K562 (cell line): Measurements from ENCODE around the gene ARFGAP1. TPM values are rescaled to one million over a fixed set of nuclear protein-coding genes. Genes with fewer than 3 reads are reported as not detected.

Experiments
- ATAC-seq: fragments of 200-7000 bp; cut with Tn5 transposase; 3 replicates; pipeline ENCODE4 v1.9.1; 2020; ENCODE audit warnings: moderate library complexity
- BruUV-seq: library from RNA; stranded (reverse); fragments of 400-500 nt; replicated peaks from 2 replicates; lab custom pipeline; 2021; lab: Mats Ljungman, UMichigan
- CTCF ChIA-PET: fragments of 300-600 bp; formaldehyde crosslinking; extraction: SDS; loops from one replicate; lab custom pipeline; 2021; ENCODE audit warnings: low intra/inter-chr PET ratio; lab: Yijun Ruan, JAX
- POLR2A ChIA-PET: fragments of 300-600, 350-650 bp; sonication (Branson Sonifier 250); formaldehyde crosslinking; extraction: SDS; loops from one replicate; lab custom pipeline; 2021; ENCODE audit warnings: antibody characterized with exemption, inconsistent platforms; lab: Yijun Ruan, JAX
- DNase-seq, 4 experiments: peaks; one replicate each; pipeline versions ENCODE4 v3.0.0 to v3.0.0-alpha.2; 2011 to 2018; ENCODE audit warnings: low spot score in 3 of 4, mixed read lengths in 3 of 4; ENCODE audit errors: extremely low read depth in 1 of 4
- FAIRE-seq: peaks from 2 replicates; lab custom pipeline; 2011; peaks lifted over from hg19 to GRCh38; lab: Jason Lieb, UNC
- H2AFZ ChIP-seq: 2 replicates; pipeline ENCODE4 v1.6.0; 2011; ENCODE audit warnings: low read depth, low read length, control low read depth, inconsistent platforms
- H3K27ac ChIP-seq: fragments of 200-600 bp; 3 replicates; pipeline ENCODE4 v1.8.0; 2011; ENCODE audit warnings: low read depth, mild to moderate bottlenecking, control low read depth, inconsistent platforms, low read length, moderate library complexity, mixed read lengths; ENCODE audit errors: extremely low read depth
- H3K27me3 ChIP-seq, 2 experiments: fragments of 300-600 bp in 1 of 2; 2 replicates in 1 of 2; 3 replicates in 1 of 2; pipeline versions ENCODE4 v1.6.0 to v1.8.0; 2011; ENCODE audit warnings: inconsistent platforms in 2 of 2, low read length in 2 of 2, mild to moderate bottlenecking in 1 of 2, mixed read lengths in 1 of 2, moderate library complexity in 1 of 2; ENCODE audit not compliant: control insufficient read depth in 2 of 2, insufficient read depth in 2 of 2
- H3K36me3 ChIP-seq: fragments of 300-600 bp; 3 replicates; pipeline ENCODE4 v1.8.0; 2011; ENCODE audit warnings: mild to moderate bottlenecking, low read length, inconsistent platforms; ENCODE audit not compliant: control insufficient read depth, insufficient read depth
- H3K4me1 ChIP-seq, 2 experiments: fragments of 200-600 bp in 1 of 2; replicated peaks in 1 of 2; 2 replicates in 1 of 2; 3 replicates in 1 of 2; pipeline versions ENCODE4 v1.5.1 to v1.8.0; 2011; ENCODE audit warnings: inconsistent platforms in 2 of 2, low read length in 2 of 2, mild to moderate bottlenecking in 1 of 2, mixed read lengths in 1 of 2, moderate library complexity in 1 of 2; ENCODE audit not compliant: control insufficient read depth in 2 of 2, insufficient read depth in 2 of 2
- H3K4me2 ChIP-seq: 2 replicates; pipeline ENCODE4 v1.6.1; 2011; ENCODE audit warnings: low read length, control low read depth, inconsistent platforms, mixed read lengths; ENCODE audit not compliant: insufficient read depth
- H3K4me3 ChIP-seq: fragments of 200-600 bp; sonication (generic), shearing (Covaris generic); 2 replicates; pipeline ENCODE4 v1.5.1; 2016; ENCODE audit warnings: control low read depth, inconsistent platforms
- H3K79me2 ChIP-seq: fragments of 200-600 bp; 3 replicates; pipeline ENCODE4 v1.8.0; 2011; ENCODE audit warnings: low read length, inconsistent platforms; ENCODE audit not compliant: control insufficient read depth, insufficient read depth
- H3K9ac ChIP-seq, 2 experiments: 2 replicates each; pipeline versions ENCODE4 v1.6.0 to v1.6.1; 2011; ENCODE audit warnings: low read depth in 2 of 2, low read length in 2 of 2, control low read depth in 1 of 2, inconsistent platforms in 1 of 2, mild to moderate bottlenecking in 1 of 2, mixed read lengths in 1 of 2; ENCODE audit not compliant: insufficient read depth in 1 of 2
- H3K9me1 ChIP-seq: one replicate; pipeline ENCODE4 v1.6.0; 2011; ENCODE audit warnings: inconsistent platforms, mild to moderate bottlenecking, low read length, moderate library complexity; ENCODE audit not compliant: control insufficient read depth, insufficient read depth
- H3K9me3 ChIP-seq: replicated peaks from 2 replicates; pipeline ENCODE4 v1.5.1; 2011; ENCODE audit warnings: low read depth, low read length, inconsistent platforms; ENCODE audit not compliant: control insufficient read depth, insufficient read depth
- H4K20me1 ChIP-seq: replicated peaks from 2 replicates; pipeline ENCODE4 v1.6.1; 2011; ENCODE audit warnings: low read length, inconsistent platforms, mixed read lengths; ENCODE audit not compliant: control insufficient read depth, insufficient read depth
- ATF1 ChIP-seq, 2 experiments: fragments of 450-650 bp in 1 of 2; IDR thresholded peaks; 2 replicates each; pipeline ENCODE4 v1.6.1; 2016; ENCODE audit warnings: missing compliant biosample characterization in 1 of 2, missing genetic modification characterization in 1 of 2
- CCNT2 ChIP-seq: IDR thresholded peaks from 2 replicates; pipeline ENCODE4 v1.6.1; 2011; ENCODE audit warnings: borderline replicate concordance, low read depth, mild to moderate bottlenecking, moderate library complexity, mixed read lengths, low read length; ENCODE audit not compliant: insufficient read length; ENCODE audit errors: extremely low read depth
- CTCF ChIP-seq, 3 experiments: IDR thresholded peaks in 2 of 3; conservative IDR thresholded peaks in 1 of 3; 2 replicates each; pipeline ENCODE4 v1.5.1; 2011 to 2012; ENCODE audit warnings: low read length in 3 of 3, mild to moderate bottlenecking in 3 of 3, control low read depth in 2 of 3, improper control_type of control experiment in 1 of 3, inconsistent platforms in 1 of 3, low read depth in 1 of 3, mixed read lengths in 1 of 3, moderate library complexity in 1 of 3; ENCODE audit not compliant: insufficient read depth in 2 of 3
- FOXP1 ChIP-seq: sonication (generic); formaldehyde crosslinking; IDR thresholded peaks from 2 replicates; pipeline ENCODE4 v1.8.0; 2022; ENCODE audit warnings: mild to moderate bottlenecking, missing genetic modification reagents
- HBP1 ChIP-seq: fragments of 450-650 bp; formaldehyde crosslinking; IDR thresholded peaks from 2 replicates; pipeline ENCODE4 v1.4.0; 2022; ENCODE audit warnings: missing genetic modification characterization
- HDAC8 ChIP-seq: fragments of 450-650 bp; IDR thresholded peaks from 2 replicates; pipeline ENCODE4 v1.6.1; 2016; ENCODE audit warnings: mild to moderate bottlenecking, missing genetic modification characterization, moderate library complexity, missing compliant biosample characterization
- MAZ ChIP-seq, 2 experiments: fragments of 450-650 bp in 1 of 2; sonication (generic) in 1 of 2; formaldehyde crosslinking; IDR thresholded peaks in 1 of 2; conservative IDR thresholded peaks in 1 of 2; 2 replicates each; pipeline versions ENCODE4 v1.4.0 to v1.5.0; 2020; ENCODE audit warnings: mild to moderate bottlenecking in 1 of 2, missing genetic modification reagents in 1 of 2
- RAD51 ChIP-seq: fragments of 450-650 bp; IDR thresholded peaks from 2 replicates; pipeline ENCODE4 v1.7.1; 2016; ENCODE audit warnings: low read depth, mild to moderate bottlenecking, borderline replicate concordance
- RBFOX2 ChIP-seq: fragments of 200-400 bp; formaldehyde crosslinking; IDR thresholded peaks from 2 replicates; pipeline ENCODE4 v1.6.1; 2017; ENCODE audit warnings: low read depth, mild to moderate bottlenecking, low read length, moderate library complexity
- RFX1 ChIP-seq: fragments of 450-650 bp; IDR thresholded peaks from 2 replicates; pipeline ENCODE4 v1.6.1; 2016; ENCODE audit warnings: mild to moderate bottlenecking, moderate library complexity
- SIRT6 ChIP-seq: IDR thresholded peaks from one replicate; pipeline ENCODE4 v1.6.1; 2012; ENCODE audit warnings: low read depth, mild to moderate bottlenecking, control low read depth, inconsistent platforms, low read length, moderate library complexity
- SMC3 ChIP-seq: conservative IDR thresholded peaks from 2 replicates; pipeline ENCODE4 v1.6.1; 2011; ENCODE audit warnings: low read depth, low read length, improper control_type of control experiment; ENCODE audit not compliant: insufficient read depth
- SOX6 ChIP-seq: fragments of 450-650 bp; IDR thresholded peaks from 2 replicates; pipeline ENCODE4 v1.6.1; 2014; ENCODE audit warnings: mild to moderate bottlenecking
- SUPT5H ChIP-seq: fragments of 450-650 bp; IDR thresholded peaks from 2 replicates; pipeline ENCODE4 v1.6.1; 2016
- ZBTB26 ChIP-seq: fragments of 450-650 bp; formaldehyde crosslinking; IDR thresholded peaks from 2 replicates; pipeline ENCODE4 v1.4.0; 2022; ENCODE audit warnings: missing genetic modification characterization
- ZNF143 ChIP-seq: sonication (generic); formaldehyde crosslinking; IDR thresholded peaks from 2 replicates; pipeline ENCODE4 v1.9.0; 2022; ENCODE audit warnings: mild to moderate bottlenecking, missing genetic modification reagents
- WGBS: fragments of 100-300 bp; shearing (Covaris generic); methylation state at CpG from one replicate; pipeline ENCODE4 v1.1.6; 2016; ENCODE audit warnings: low coverage, mixed read lengths; ENCODE audit not compliant: insufficient coverage; ENCODE audit errors: missing lambda C conversion rate; 5-methylcytosine and 5-hydroxymethylcytosine counted together
- in situ Hi-C: fragments of 300-500 bp; cut with MboI; formaldehyde crosslinking; loops from 4 replicates; pipeline ENCODE4 v1.15.0; 2018; ENCODE audit warnings: inconsistent platforms, mixed read lengths
- intact Hi-C: fragments of 100-400 bp; cut with micrococcal nuclease; formaldehyde crosslinking; loops from 2 replicates; pipeline ENCODE4 v1.14.2; 2022
- polyA plus RNA-seq, 8 experiments: library from polyadenylated mRNA; depleted of rRNA in 4 of 8; stranded (reverse) in 5 of 8; unstranded in 3 of 8; fragments of >200 nt; fragmentation: Nextera tagmentation in 2 of 8; fragmentation: Illumina TruSeq in 1 of 8; extraction: Ambion mirVana in 2 of 8; extraction: Trizol in 1 of 8; gene quantifications; 2 replicates each; pipeline versions ENCODE4 v1.2.1 to v1.2.3, GENCODE V29; 2011 to 2014; ENCODE audit warnings: inconsistent platforms in 1 of 8, missing spikeins in 1 of 8
- total RNA-seq, 7 experiments: library from RNA; depleted of rRNA in 6 of 7; stranded (reverse); fragments of >200 nt in 6 of 7; fragmentation: Illumina TruSeq in 2 of 7; extraction: Trizol in 2 of 7; gene quantifications; 2 replicates each; pipeline versions ENCODE4 v1.2.1 to v1.2.3, GENCODE V29; 2011 to 2021; ENCODE audit warnings: low replicate concordance in 1 of 7

ARFGAP1 gene
- total and polyA plus RNA-seq, 9 of the 15 experiments (the other 6 are each of a cell fraction or from before 2014, with no cell fraction given) = 0.53 to 102 (median 33.5) TPM

- no TSS peak for BruUV-seq
- H3K9me1 ChIP-seq = peaks cover 10% of the 10 kb centered on the region
- H3K79me2 ChIP-seq = no peaks in the 10 kb centered on the region
- H3K4me2 ChIP-seq = no peak overlapping the region
- FAIRE-seq (no peak), DNase-seq (peak; percentile 68 to 87 (median 83)), ATAC-seq (peak; percentile 87)
- peaks cover 34% of the 10 kb centered on the region for H4K20me1 ChIP-seq
- ChIA-PET CTCF (no interaction called here), POLR2A (interaction anchor here (0.6 to 5.7 kb wide), 3 partner anchors 9 to 259 kb away, joined by 3 to 28 read pairs (median 4); no protein-coding TSS in a partner anchor)
- peaks cover 28% of the 10 kb centered on the region; the same call in 1 of the 3 replicates for H3K36me3 ChIP-seq
- 0 out of 3 replicates have a peak overlapping the region, but pooled peaks have one; percentile 2 for H3K27ac ChIP-seq
- H3K4me1 ChIP-seq = peaks cover 0 to 70% of the 10 kb centered on the region in 2 experiments; a peak in 2 of 5 replicates
- H3K9ac ChIP-seq = peak overlapping the region in 1 of 2 experiments; percentile 87; a peak in 2 of 4 replicates
- peaks cover 7 to 15% of the 10 kb centered on the region in 2 experiments; a peak in 4 of 5 replicates for H3K27me3 ChIP-seq
- H3K9me3 ChIP-seq = no peaks in the 10 kb centered on the region
- intact Hi-C loops = loop anchor here (5.0 kb wide), 1 partner anchor 64 kb away; no protein-coding TSS in a partner anchor
- H3K4me3 ChIP-seq = no peak overlapping the region
- in situ Hi-C loops = no loop called here
- peak overlapping the region; percentile 48; the same call in 1 of the 2 replicates for H2AFZ ChIP-seq
- WGBS = 28% methylated on average over 22 of the region's 26 CpGs
- TF ChIP-seq RAD51 (peak; percentile 28; the same call in 1 of the 2 replicates), SMC3 (peak; percentile 53), CCNT2 (peak; percentile 30), SOX6 (no peak), ZBTB26 (CRISPR knock-in tag) (no peak), SIRT6 (peak; percentile 28), RBFOX2 (0 out of 2 replicates have a peak, but pooled peaks have one; percentile 14), MAZ (CRISPR knock-in tag; conservative IDR thresholded peaks at IDR 0.05 in 1 of 2, IDR thresholded peaks at IDR 0.05 in 1 of 2) (0 out of 4 replicates have a peak, but pooled peaks of 1 of the 2 experiments have one; percentile 42), ATF1 (CRISPR knock-in tag; IDR thresholded peaks at IDR 0.05) (no peak), ATF1 (tag; IDR thresholded peaks at IDR 0.05) (0 out of 2 replicates have a peak, but pooled peaks have one; percentile 9), HDAC8 (tag) (no peak), ZNF143 (CRISPR knock-in tag) (peak; percentile 22; the same call in 1 of the 2 replicates), HBP1 (CRISPR knock-in tag) (no peak), RFX1 (no peak), CTCF (IDR thresholded peaks at IDR 0.05 in 2 of 3, conservative IDR thresholded peaks at IDR 0.05 in 1 of 3; ENCODE audit: insufficient read depth in 2 of 3, low read depth in 1 of 3, low read length in 3 of 3) (peak; percentile 64 to 83 (median 79)), SUPT5H (peak; percentile 38; the same call in 1 of the 2 replicates), FOXP1 (CRISPR knock-in tag) (peak; percentile 73; the same call in 1 of the 2 replicates)
These were observed 18.3 kb downstream of the ARFGAP1 start for GRCh38 chr20:63290677-63291472.
